Hematopoietic multipotent progenitor cell treated with erythropoietin and hydrocortisone succinate and interleukin-3 and kit ligand, for 15 days (in vitro differentiated cells): Measurements from ENCODE around the gene PDE5A.
"Not testable (repeated sequence)": the region's sequence is repeated elsewhere in the genome, so short reads cannot be mapped to it uniquely, and the experiment has no call there.

ENCODE experiments used
- DNase-seq: peaks from one replicate; pipeline ENCODE4 v3.0.0-alpha.2; 2015; ENCODE audit warnings: low spot score

Gene PDE5A

DNA sequence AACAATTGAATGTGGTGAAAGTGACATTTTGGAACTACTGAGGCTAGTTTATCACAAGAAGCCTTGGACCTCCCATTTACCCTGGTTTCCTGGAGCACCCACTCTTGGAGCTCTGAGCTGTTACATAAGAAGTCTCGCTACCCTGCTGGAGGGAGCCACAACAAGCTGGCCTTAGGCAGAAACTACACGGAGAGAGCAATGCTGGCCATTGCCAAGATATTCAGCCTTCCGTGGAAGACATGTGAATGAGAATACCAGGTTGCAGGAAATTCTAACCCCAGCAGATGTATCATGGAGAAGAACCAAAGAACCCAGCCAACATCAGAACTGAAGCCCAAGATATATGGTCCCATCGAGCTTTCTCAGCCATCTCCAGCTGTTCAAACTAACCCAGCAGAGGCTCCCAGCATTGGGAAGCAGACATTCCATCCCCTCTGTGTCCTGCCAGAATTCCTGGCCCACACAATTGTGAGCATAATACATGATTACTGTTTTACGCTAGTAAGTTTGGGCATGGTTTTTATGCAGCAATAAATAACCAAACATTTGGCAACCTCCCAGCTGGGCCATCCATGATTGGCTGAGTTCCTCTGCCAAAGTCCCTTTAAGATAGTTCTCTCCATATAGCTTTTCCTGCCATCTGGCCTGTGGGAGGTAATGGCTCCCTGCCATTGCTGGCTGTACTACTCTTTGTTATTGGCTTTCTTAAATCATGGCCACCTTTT is 17.9 kb upstream of the PDE5A start:
- no peak for DNase-seq

DNA sequence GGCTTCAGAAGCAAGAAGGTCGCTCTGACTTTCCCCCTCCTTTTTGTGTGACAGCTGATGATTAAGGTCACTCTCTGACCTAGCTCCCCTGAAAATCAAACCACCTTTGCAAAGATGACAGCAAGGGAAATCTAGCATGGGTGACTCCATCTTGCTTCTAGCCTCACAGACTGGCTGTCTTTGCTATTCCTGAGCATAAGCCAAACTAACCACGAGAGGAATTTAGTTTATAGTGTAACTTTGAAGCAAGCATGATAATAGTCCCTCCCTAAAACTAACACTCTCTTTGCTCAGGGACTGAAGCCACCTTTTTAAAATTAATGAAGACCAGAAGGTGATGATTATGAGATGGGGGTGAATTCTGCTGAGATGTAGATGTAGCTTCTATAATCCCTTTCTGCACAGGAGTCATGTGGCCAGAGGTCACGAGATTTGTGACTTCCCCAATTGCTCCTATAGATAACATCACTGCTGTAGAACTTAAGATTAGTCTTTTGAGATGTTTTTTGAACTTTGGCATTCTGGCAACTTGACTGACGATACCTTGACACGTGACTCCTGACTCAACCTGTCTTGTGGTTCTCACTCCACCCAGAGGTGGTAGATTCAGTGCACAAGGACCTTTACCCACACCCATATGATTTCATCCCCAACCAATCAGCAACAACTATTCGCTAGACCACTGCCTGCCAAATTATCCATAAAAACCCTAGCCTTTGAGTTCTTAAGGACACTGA is 14.9 kb upstream of the PDE5A start:
- no peak for DNase-seq

DNA sequence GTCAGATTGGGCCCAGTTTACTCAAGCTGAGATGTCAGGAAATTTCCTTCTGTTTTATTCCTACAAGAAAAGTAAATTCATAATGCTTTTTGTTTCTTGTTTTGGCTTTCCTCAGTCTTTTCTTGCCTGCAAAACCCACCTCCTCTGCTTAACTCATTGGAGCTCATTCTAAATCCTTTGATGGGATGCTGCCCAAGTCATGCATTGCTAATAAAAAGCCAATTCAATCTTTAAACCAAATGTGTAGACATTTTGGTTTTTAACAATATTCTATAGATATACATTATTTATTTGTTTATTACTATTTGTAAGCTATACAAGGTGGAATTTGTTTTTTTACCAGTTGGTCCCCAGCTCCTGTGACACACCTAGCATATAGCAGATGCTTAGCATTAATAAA is 13.2 kb upstream of the PDE5A start:
- no peak for DNase-seq

DNA sequence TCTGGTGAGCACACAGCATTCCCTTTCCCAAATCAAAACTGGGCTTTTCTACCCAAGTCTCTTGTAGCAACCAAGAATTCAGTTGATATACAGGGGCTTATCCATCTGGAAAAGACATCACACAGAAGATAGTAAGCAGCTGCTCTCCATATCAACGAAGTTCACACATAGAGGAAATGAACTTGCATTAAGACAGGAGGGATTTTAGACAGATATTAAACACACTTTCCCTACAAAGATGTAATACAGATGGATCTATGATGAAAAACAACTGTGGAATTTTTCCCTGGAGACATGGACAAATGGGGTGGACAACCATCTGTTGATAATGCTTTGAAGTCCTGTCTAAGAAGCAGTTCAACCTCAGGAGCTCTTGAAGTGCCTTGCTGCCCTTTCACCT is 9.8 kb upstream of the PDE5A start:
- DNase-seq, result no peak

DNA sequence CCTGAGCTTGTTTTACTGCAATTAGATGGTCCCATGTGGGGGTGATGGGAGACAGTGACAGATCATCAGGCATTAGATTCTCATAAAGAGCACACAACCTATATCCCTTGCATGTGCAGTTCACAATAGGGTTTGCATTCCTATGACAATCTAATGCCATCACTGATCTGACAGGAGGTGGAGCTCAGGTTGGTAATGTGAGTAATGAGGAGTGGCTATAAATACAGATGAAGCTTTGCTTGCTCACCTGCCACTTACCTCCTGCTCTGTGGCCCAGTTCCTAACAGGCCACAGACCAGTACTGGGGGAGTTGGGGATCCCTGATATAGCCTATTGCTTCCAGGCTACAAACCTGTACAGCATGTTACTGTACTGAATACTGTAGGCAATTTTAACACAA is 8.2 kb upstream of the PDE5A start:
- DNase-seq, result not testable (repeated sequence)

DNA sequence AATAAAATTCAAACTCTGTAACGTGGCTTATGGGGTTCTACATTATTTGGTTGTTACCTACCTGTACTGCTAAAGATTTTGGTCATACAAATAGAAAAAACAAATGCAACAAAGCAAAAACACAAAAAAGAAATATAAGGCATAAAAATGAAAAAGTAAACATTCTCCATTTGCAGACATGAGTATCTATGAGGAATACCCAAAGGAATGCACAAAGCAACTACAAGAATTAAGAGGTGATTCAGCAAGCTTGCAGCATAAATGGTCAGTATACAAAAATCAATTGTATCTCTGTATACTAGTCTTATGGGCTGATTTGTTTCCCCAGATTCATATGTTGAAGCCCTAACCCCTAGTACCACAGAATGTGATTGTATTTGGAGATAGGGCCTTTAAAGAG is 3.6 kb upstream of the PDE5A start:
- no peak for DNase-seq

DNA sequence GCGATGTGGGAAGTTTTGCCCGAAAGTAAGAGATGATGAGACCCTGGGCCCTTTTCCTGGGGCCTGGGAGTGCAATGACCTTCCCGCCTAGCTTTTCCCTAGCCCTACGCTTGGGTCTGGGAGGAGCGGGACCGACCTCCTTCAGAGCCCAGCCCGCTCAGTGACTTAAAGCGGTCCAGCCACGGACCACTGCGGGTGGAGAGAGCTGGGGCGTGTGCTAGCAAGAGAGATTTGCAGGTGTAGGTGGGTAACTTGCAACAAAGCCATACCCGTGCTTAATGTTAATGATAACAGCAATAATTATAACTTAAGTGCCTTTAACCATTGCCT is 503 bp upstream of the PDE5A start:
- no peak for DNase-seq

DNA sequence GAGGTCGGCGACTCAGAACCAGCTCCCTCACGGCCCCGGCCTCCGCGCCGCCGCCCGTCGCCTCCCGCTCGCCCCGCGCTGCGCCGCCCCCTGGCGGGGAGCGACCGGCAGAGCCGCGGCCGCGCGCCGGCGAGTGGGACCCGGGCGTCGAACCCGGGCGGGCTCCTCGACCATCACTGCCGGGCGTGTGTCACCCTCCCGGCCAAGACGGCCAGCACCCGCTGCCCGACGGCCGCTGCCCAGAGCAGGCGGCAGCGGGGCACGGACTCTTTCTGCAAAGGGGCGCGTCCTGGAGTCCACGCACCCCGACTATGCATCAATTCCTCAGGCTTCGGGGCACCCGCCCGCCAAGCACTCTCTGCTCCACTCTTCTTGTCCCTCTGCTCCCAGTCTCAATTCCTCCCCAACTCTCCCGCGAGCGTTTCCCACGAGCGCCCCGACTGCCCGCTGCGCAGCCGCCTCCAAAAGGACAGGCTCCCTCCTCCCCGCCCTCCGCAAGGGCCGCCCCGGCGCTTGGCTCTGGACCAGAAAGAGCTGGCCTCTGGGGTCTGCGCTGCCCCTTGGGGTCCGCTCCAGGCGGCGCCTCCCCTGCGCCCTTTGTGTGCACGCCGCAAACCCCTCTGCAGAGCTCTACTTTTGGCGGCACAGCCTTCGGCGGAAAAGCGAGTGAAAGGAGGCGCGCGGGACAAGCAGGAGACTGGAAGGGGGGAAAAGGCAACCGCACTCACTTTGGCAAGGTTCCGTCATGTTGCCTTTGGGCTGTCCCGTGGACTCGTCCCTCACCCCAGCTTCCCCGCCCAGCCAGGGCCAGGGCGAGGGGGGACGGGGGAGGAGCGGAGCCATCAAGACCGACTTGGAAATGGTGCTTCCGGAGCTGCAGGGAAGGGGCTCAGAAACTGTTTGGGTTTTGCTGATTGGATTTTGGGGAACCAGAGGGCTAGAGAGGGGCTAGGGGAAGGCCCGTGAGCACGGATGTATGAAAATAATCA is 1.0 kb downstream of the PDE5A start:
- peak; percentile 12 for DNase-seq

DNA sequence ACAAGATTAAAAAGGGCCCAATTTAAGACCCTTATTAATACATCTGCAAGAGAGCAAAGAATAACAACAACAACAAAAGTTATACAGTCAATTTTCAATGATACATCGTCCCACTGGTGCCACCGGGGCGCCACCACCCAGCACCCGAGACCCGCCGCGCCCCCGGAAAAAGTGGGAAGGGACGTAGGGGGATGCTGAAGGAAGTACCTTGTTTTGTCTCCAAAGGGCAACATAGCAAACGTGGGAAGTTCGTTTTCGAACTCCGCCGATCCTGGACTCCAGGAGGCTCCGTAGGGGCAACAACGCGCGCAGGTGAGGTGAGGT is 1.7 kb downstream of the PDE5A start:
- DNase-seq, result no peak

DNA sequence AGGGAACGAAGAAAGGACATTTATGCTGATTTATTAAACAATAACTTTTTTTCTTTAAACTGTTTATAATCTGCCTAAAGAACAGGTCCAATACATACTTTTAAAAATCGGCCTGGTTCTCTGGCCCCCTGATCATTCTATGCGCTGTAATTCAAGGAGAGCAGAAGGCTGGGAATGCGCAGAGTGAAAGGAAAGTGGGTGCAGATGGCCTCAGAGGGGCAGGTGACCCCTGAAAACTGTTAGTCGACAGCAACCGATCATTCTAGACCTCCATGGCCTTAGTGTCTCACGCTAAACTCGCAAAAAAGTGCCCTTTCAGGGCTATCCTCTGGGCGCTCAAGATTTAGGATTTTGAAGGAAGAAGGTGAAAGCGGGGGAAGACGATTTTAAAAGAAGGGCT is 2.2 kb downstream of the PDE5A start:
- DNase-seq, result no peak

DNA sequence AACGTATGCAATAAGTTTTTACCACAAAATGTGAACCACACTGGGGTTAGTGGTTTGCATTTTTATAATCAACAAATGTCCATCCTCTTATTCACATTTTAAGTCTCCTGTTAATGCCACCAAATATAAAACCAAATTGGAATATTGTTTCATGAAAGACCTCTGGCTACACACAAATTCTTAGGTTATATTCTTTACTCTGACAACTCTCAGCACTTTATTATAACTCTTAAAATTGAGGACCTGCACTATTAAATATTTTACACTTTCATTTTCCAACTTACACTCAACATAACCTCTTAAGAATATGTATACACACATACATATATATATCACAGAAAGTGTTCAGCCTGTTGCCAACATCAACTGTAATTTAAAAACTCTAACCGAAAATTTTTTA is 2.8 kb downstream of the PDE5A start:
- no peak for DNase-seq

DNA sequence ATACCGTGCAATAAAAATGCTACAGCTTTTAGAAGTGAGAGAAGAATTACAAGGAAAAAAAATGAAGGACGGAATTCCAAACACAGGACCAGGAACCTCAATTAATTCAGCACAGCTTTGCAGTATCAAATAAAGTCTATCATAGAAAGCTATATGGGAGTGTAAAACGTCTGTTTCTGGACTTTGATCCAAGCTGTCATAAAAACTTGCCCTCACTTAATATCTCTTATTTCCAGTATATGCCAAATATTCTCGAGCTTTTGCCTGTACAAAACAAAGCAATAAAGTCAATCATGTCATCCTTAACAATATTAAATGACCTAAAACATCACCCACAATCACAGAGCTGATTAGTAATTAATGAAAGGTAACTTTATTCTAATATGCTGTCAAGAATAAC is 4.2 kb downstream of the PDE5A start:
- no peak for DNase-seq

DNA sequence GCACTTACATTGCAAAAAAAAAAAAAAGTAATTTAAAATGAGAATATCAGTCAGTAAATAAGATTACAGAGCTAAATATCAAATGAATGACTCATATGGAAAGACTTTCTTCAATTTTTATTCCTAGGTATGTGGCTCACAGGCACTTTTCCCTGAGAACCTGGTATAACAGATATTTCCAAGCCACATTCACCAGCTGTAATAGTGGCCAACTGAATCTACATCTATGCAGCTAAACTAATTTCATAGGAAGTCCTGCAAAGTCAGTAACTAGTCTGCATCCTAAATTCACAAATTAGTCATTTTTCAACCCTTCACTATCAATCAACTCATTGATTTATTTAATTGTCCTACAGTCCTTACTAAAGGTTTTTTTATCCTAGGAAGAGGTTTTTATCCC is 5.6 kb downstream of the PDE5A start:
- DNase-seq, result no peak

DNA sequence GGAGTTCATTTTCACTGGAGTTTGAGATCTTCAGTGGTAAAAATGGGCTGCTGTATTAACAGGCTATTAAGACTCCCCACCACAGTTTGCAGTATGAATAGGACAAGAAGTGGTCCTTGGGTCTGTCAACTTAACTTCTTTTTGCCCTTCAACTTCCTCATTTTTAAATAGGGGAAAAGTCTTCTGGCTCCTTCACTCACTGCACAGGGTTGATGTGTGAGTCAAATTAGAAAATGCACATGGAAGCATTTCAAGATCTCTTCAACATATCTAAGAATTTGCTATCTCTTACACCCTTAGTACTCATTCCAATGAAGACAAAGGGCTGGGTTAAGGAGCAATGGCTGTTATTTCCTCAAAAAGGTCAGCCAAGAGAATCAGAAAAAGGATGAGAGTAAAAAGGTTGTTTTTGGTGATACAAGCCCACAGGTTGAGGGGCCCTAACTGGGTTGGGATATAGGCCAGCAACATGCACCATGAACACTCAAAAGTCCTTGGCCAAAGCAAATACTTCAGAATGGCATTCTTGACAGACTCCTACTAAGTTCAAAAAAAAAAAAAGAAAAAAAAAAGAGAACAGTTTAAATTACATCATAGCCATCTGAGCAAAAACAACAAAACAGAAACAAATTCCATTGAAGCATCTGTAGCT is 13.4 kb downstream of the PDE5A start:
- no peak for DNase-seq

DNA sequence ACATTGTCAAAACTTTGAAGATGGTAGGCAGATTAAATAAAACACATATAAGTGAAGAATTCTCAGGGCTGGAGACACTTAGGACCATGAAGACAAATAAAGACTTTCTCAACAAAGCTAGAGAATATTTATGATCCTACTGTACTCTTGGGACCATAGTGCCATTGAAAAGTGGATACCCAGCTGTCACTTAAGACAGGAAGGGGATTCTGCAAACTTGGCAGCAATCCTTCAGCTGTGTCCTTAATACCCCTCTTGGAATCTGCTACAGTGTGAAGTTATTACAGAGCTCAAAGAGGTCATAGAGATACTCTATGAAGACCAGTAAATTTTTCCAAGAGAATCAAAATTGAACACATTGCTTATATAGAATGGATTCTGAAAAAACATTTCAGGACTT is 24.3 kb downstream of the PDE5A start:
- no peak for DNase-seq

DNA sequence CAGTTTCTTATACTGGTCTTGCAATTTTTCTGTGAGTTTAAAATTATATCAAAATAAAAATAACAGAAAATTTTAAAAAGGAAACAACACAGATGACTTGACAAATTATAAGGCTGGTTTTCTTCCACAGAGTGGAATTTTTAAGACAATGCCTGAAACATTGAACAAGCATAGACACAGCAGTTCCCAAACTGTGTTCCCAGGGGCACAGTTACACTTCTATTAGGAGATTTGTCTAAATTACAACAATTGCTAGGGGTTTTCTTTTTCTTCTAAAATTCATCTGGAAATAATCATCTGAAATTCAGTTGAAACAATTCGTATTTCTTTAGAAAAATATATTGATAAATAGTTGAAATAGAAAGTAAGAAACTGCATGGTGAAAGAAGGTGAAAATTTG is 26.2 kb downstream of the PDE5A start:
- DNase-seq, result no peak

DNA sequence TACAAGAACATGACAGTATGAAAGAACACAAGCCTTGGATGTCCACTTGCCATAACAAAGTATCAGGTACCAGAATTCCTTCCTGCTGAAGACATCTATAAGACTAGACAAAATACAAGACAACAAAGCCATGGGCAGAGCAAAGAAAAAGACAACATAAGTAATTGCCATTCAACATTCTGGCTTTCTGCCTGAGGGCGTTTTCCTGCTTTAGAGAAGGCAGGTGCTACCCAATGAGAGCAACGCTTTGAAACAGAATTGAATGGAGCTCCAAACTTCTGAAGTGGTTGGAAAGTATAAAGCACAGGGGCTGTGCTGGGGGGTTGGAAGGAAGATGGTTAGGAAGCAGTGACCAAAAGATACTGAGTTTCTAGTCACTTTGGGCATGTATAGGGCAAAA is 30.1 kb downstream of the PDE5A start:
- DNase-seq, result no peak

DNA sequence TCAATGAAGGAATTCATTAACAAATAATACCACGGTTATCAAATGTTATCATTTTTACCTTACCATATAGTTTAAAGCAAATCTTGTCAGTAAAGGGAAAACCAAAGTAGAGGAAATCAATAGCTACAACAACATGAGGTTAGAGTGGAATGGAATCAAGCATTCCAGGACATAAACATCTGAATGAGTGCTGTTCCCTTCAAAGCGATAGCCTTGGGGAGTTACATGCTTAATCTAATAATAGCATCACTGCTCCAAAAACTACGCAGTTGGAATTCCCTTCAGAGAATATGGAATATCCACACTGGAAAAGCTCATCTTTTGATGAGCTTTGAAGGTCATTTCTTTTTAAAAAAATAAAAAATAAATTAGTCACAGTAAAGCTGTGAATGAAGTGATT is 31.2 kb downstream of the PDE5A start:
- no peak for DNase-seq

DNA sequence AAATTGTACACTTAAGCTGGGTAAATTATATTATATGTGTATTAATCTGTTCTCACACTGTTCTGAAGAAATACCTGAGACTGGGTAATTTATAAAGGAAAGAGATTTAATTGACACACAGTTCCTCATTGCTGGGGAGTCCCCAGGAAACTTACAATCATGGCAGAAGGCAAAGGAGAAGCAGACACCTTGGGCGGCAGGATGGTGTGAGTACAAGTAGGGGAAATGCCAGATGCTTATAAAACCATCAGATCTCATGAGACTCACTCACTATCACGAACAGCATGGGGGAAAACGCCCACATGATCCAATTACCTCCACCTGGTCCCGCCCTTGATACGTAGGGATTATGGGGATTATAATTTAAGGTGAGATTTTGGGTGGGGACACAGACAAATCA is 34.9 kb downstream of the PDE5A start:
- DNase-seq, result no peak

DNA sequence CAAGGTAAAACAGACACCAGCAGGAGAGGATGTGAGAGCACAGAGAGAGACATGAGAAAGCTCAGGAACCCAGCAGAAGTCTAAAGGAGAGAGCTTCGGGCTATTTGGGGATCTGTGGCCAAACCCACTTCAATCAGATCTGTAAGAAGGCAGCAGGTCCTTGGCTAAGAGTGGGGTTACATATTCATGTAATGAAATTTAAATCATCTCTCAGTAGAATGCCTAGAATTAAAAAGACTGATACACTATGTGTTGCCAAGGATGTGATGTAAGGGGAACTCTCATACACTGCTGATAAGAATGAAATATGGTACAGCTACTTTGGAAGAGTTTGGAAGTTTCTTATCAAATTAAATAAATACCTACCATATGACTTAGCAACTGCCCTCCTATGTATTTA is 35.8 kb downstream of the PDE5A start:
- DNase-seq, result no peak

DNA sequence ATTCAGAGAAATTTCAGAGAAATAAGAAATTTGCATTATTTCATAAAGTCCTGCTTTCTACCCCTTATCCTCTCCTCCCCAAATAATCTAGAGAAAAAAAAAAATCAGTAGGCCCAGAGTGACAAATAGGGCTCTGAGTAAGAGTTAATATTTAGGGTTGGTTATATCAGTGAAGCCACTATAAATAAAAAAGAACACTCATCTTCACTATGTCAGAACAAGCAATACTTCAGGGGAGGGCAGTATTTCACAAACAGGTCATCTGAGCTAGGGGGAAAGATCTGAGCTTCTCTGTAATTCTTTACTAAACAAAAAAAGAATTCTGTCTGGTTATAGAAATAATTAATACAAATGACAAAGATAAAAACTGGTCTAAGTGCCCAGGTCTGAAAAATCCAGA is 39.4 kb downstream of the PDE5A start:
- DNase-seq, result no peak

DNA sequence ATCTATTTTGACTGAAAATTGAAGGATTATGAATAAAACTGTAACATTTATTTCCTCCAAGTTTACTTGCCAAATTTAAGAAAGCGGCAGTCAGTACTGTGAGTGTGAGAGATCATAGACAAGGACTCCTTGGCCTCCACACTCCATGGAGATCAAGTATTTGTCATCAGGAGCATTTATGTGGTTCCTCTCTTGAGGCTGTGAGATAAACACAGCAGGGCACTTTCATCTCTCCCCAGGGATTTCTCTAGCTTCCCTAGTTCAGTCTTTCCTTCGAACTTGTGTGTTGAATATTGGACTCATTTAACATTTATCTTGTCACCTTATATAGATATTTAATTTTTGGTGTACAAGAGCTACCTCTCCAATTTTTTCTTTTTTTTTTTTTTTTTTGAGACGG is 40.8 kb downstream of the PDE5A start:
- no peak for DNase-seq

DNA sequence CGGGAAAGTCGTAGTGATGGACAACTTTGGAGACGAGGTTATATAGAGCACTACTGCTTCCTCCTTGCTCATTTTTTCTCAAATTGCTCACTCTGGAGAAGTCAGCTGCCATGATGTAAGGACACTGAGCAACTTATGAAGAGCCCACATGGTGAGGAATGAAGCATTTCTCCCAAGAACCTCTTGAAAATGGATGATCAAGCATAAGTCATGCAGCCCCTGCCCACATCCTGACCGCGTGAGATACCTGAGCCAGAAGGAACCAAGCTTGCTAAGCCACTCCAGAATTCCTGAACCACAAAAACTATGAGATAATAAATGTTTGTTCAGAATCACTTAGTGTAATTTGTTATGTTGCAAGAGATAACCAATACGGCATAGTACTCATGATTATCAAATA is 42.8 kb downstream of the PDE5A start:
- no peak for DNase-seq
